Measurements from ENCODE around the gene SRBD1.

The SRBD1 gene

GRCh38 chr2:45586600-45586999 lies 24.5 kb downstream of the SRBD1 start:
- DNase-seq (ENCODE audit: insufficient read length, low spot score) (no peak), FAIRE-seq (no peak)
- no peak for TF ChIP-seq POU2F2 (IDR thresholded peaks at IDR 0.05; ENCODE audit: low read depth, low read length)
- no peak for TF ChIP-seq TAF1 (IDR thresholded peaks at IDR 0.05; ENCODE audit: low read depth, low read length)
- no peak for TF ChIP-seq POLR2A (IDR thresholded peaks at IDR 0.05; ENCODE audit: low read depth, low read length)
- no peak for TF ChIP-seq SPI1 (IDR thresholded peaks at IDR 0.05; ENCODE audit: low read depth, low read length)

- DNase-seq (ENCODE audit: insufficient read length, low spot score) (no peak), FAIRE-seq (peak; percentile 48)
- no peak for TF ChIP-seq PAX5 (IDR thresholded peaks at IDR 0.05; ENCODE audit: insufficient read depth, low read length, severe bottlenecking)
- TF ChIP-seq TAF1 (IDR thresholded peaks at IDR 0.05; ENCODE audit: low read depth, low read length), result no peak
- no peak for TF ChIP-seq SPI1 (IDR thresholded peaks at IDR 0.05; ENCODE audit: low read depth, low read length)
- TF ChIP-seq POLR2A (IDR thresholded peaks at IDR 0.05; ENCODE audit: low read depth, low read length), result no peak
- TF ChIP-seq POU2F2 (IDR thresholded peaks at IDR 0.05; ENCODE audit: low read depth, low read length), result no peak
- TF ChIP-seq POLR2AphosphoS5 (IDR thresholded peaks at IDR 0.05; ENCODE audit: low read depth, low read length), result no peak
Observed at GRCh38 chr2:45585267-45585861, 25.7 kb downstream of the SRBD1 start.

- TF ChIP-seq SPI1 (IDR thresholded peaks at IDR 0.05; ENCODE audit: low read depth, low read length) (no peak), POLR2AphosphoS5 (IDR thresholded peaks at IDR 0.05; ENCODE audit: low read depth, low read length) (no peak), TAF1 (IDR thresholded peaks at IDR 0.05; ENCODE audit: low read depth, low read length) (no peak), PAX5 (IDR thresholded peaks at IDR 0.05; ENCODE audit: insufficient read depth, low read length, severe bottlenecking) (no peak), POLR2A (IDR thresholded peaks at IDR 0.05; ENCODE audit: low read depth, low read length) (no peak), POU2F2 (IDR thresholded peaks at IDR 0.05; ENCODE audit: low read depth, low read length) (no peak)
- FAIRE-seq, result no peak
- DNase-seq (ENCODE audit: insufficient read length, low spot score), result no peak
Observed at GRCh38 chr2:45583977-45584376, 27.1 kb downstream of the SRBD1 start.

- DNase-seq (ENCODE audit: insufficient read length, low spot score) (no peak), FAIRE-seq (no peak)
- TF ChIP-seq POU2F2 (IDR thresholded peaks at IDR 0.05; ENCODE audit: low read depth, low read length) (no peak), PAX5 (IDR thresholded peaks at IDR 0.05; ENCODE audit: insufficient read depth, low read length, severe bottlenecking) (no peak), POLR2AphosphoS5 (IDR thresholded peaks at IDR 0.05; ENCODE audit: low read depth, low read length) (no peak), POLR2A (IDR thresholded peaks at IDR 0.05; ENCODE audit: low read depth, low read length) (no peak), SPI1 (IDR thresholded peaks at IDR 0.05; ENCODE audit: low read depth, low read length) (0 out of 2 replicates have a peak, but pooled peaks have one; percentile 9), TAF1 (IDR thresholded peaks at IDR 0.05; ENCODE audit: low read depth, low read length) (no peak)
Observed at GRCh38 chr2:45582522-45582921, 28.5 kb downstream of the SRBD1 start.

- FAIRE-seq (no peak), DNase-seq (ENCODE audit: insufficient read length, low spot score) (no peak)
- TF ChIP-seq PAX5 (IDR thresholded peaks at IDR 0.05; ENCODE audit: insufficient read depth, low read length, severe bottlenecking), result no peak
- TF ChIP-seq POLR2AphosphoS5 (IDR thresholded peaks at IDR 0.05; ENCODE audit: low read depth, low read length), result no peak
- TF ChIP-seq TAF1 (IDR thresholded peaks at IDR 0.05; ENCODE audit: low read depth, low read length), result no peak
- TF ChIP-seq SPI1 (IDR thresholded peaks at IDR 0.05; ENCODE audit: low read depth, low read length), result no peak
- TF ChIP-seq POU2F2 (IDR thresholded peaks at IDR 0.05; ENCODE audit: low read depth, low read length), result no peak
- TF ChIP-seq POLR2A (IDR thresholded peaks at IDR 0.05; ENCODE audit: low read depth, low read length), result no peak
Observed at GRCh38 chr2:45578056-45578843, 32.8 kb downstream of the SRBD1 start.

GRCh38 chr2:45577441-45577840 lies 33.6 kb downstream of the SRBD1 start:
- TF ChIP-seq POU2F2 (IDR thresholded peaks at IDR 0.05; ENCODE audit: low read depth, low read length), result no peak
- FAIRE-seq, result no peak
- DNase-seq (ENCODE audit: insufficient read length, low spot score), result no peak

- no peak for FAIRE-seq
- no peak for DNase-seq (ENCODE audit: insufficient read length, low spot score)
- TF ChIP-seq POLR2AphosphoS5 (IDR thresholded peaks at IDR 0.05; ENCODE audit: low read depth, low read length) (no peak), SPI1 (IDR thresholded peaks at IDR 0.05; ENCODE audit: low read depth, low read length) (peak; percentile 53)
Observed at GRCh38 chr2:45575881-45576280, 35.2 kb downstream of the SRBD1 start.

- TF ChIP-seq PAX5 (IDR thresholded peaks at IDR 0.05; ENCODE audit: insufficient read depth, low read length, severe bottlenecking) (no peak), POU2F2 (IDR thresholded peaks at IDR 0.05; ENCODE audit: low read depth, low read length) (no peak)
- DNase-seq (ENCODE audit: insufficient read length, low spot score) (no peak), FAIRE-seq (no peak)
Observed at GRCh38 chr2:45572979-45573378, 38.1 kb downstream of the SRBD1 start.

- TF ChIP-seq POLR2AphosphoS5 (IDR thresholded peaks at IDR 0.05; ENCODE audit: low read depth, low read length), result no peak
- TF ChIP-seq TAF1 (IDR thresholded peaks at IDR 0.05; ENCODE audit: low read depth, low read length), result no peak
- TF ChIP-seq PAX5 (IDR thresholded peaks at IDR 0.05; ENCODE audit: insufficient read depth, low read length, severe bottlenecking), result no peak
- TF ChIP-seq SPI1 (IDR thresholded peaks at IDR 0.05; ENCODE audit: low read depth, low read length), result no peak
- TF ChIP-seq POLR2A (IDR thresholded peaks at IDR 0.05; ENCODE audit: low read depth, low read length), result no peak
- no peak for TF ChIP-seq POU2F2 (IDR thresholded peaks at IDR 0.05; ENCODE audit: low read depth, low read length)
- DNase-seq (ENCODE audit: insufficient read length, low spot score), result no peak
- no peak for FAIRE-seq
Observed at GRCh38 chr2:45571940-45572339, 39.1 kb downstream of the SRBD1 start.

- TF ChIP-seq SPI1 (IDR thresholded peaks at IDR 0.05; ENCODE audit: low read depth, low read length), result no peak
- TF ChIP-seq PAX5 (IDR thresholded peaks at IDR 0.05; ENCODE audit: insufficient read depth, low read length, severe bottlenecking), result no peak
- TF ChIP-seq TAF1 (IDR thresholded peaks at IDR 0.05; ENCODE audit: low read depth, low read length), result no peak
- DNase-seq (ENCODE audit: insufficient read length, low spot score) (no peak), FAIRE-seq (no peak)
Observed at GRCh38 chr2:45570671-45571334, 40.3 kb downstream of the SRBD1 start.
